K562 (cell line): ENCODE measurements around the gene GPHA2. TPM values are rescaled to one million over a fixed set of nuclear protein-coding genes. Genes with fewer than 3 reads are reported as not detected.

ENCODE experiments used
- ATAC-seq: fragments of 200-7000 bp; cut with Tn5 transposase; 3 replicates; pipeline ENCODE4 v1.9.1; 2020; ENCODE audit warnings: moderate library complexity
- BruUV-seq: library from RNA; stranded (reverse); fragments of 400-500 nt; replicated peaks from 2 replicates; lab custom pipeline; 2021; lab: Mats Ljungman, UMichigan
- CTCF ChIA-PET: fragments of 300-600 bp; formaldehyde crosslinking; extraction: SDS; loops from one replicate; lab custom pipeline; 2021; ENCODE audit warnings: low intra/inter-chr PET ratio; lab: Yijun Ruan, JAX
- POLR2A ChIA-PET: fragments of 300-600, 350-650 bp; sonication (Branson Sonifier 250); formaldehyde crosslinking; extraction: SDS; loops from one replicate; lab custom pipeline; 2021; ENCODE audit warnings: antibody characterized with exemption, inconsistent platforms; lab: Yijun Ruan, JAX
- DNase-seq, 4 experiments: peaks; one replicate each; pipeline versions ENCODE4 v3.0.0 to v3.0.0-alpha.2; 2011 to 2018; ENCODE audit warnings: low spot score in 3 of 4, mixed read lengths in 3 of 4; ENCODE audit errors: extremely low read depth in 1 of 4
- FAIRE-seq: peaks from 2 replicates; lab custom pipeline; 2011; peaks lifted over from hg19 to GRCh38; lab: Jason Lieb, UNC
- H2AFZ ChIP-seq: 2 replicates; pipeline ENCODE4 v1.6.0; 2011; ENCODE audit warnings: low read depth, low read length, control low read depth, inconsistent platforms
- H3K27ac ChIP-seq: fragments of 200-600 bp; 3 replicates; pipeline ENCODE4 v1.8.0; 2011; ENCODE audit warnings: low read depth, mild to moderate bottlenecking, control low read depth, inconsistent platforms, low read length, moderate library complexity, mixed read lengths; ENCODE audit errors: extremely low read depth
- H3K27me3 ChIP-seq, 2 experiments: fragments of 300-600 bp in 1 of 2; 2 replicates in 1 of 2; 3 replicates in 1 of 2; pipeline versions ENCODE4 v1.6.0 to v1.8.0; 2011; ENCODE audit warnings: inconsistent platforms in 2 of 2, low read length in 2 of 2, mild to moderate bottlenecking in 1 of 2, mixed read lengths in 1 of 2, moderate library complexity in 1 of 2; ENCODE audit not compliant: control insufficient read depth in 2 of 2, insufficient read depth in 2 of 2
- H3K36me3 ChIP-seq: fragments of 300-600 bp; 3 replicates; pipeline ENCODE4 v1.8.0; 2011; ENCODE audit warnings: mild to moderate bottlenecking, low read length, inconsistent platforms; ENCODE audit not compliant: control insufficient read depth, insufficient read depth
- H3K4me1 ChIP-seq, 2 experiments: fragments of 200-600 bp in 1 of 2; replicated peaks in 1 of 2; 2 replicates in 1 of 2; 3 replicates in 1 of 2; pipeline versions ENCODE4 v1.5.1 to v1.8.0; 2011; ENCODE audit warnings: inconsistent platforms in 2 of 2, low read length in 2 of 2, mild to moderate bottlenecking in 1 of 2, mixed read lengths in 1 of 2, moderate library complexity in 1 of 2; ENCODE audit not compliant: control insufficient read depth in 2 of 2, insufficient read depth in 2 of 2
- H3K4me2 ChIP-seq: 2 replicates; pipeline ENCODE4 v1.6.1; 2011; ENCODE audit warnings: low read length, control low read depth, inconsistent platforms, mixed read lengths; ENCODE audit not compliant: insufficient read depth
- H3K4me3 ChIP-seq: fragments of 200-600 bp; sonication (generic), shearing (Covaris generic); 2 replicates; pipeline ENCODE4 v1.5.1; 2016; ENCODE audit warnings: control low read depth, inconsistent platforms
- H3K79me2 ChIP-seq: fragments of 200-600 bp; 3 replicates; pipeline ENCODE4 v1.8.0; 2011; ENCODE audit warnings: low read length, inconsistent platforms; ENCODE audit not compliant: control insufficient read depth, insufficient read depth
- H3K9ac ChIP-seq, 2 experiments: 2 replicates each; pipeline versions ENCODE4 v1.6.0 to v1.6.1; 2011; ENCODE audit warnings: low read depth in 2 of 2, low read length in 2 of 2, control low read depth in 1 of 2, inconsistent platforms in 1 of 2, mild to moderate bottlenecking in 1 of 2, mixed read lengths in 1 of 2; ENCODE audit not compliant: insufficient read depth in 1 of 2
- H3K9me1 ChIP-seq: one replicate; pipeline ENCODE4 v1.6.0; 2011; ENCODE audit warnings: inconsistent platforms, mild to moderate bottlenecking, low read length, moderate library complexity; ENCODE audit not compliant: control insufficient read depth, insufficient read depth
- H3K9me3 ChIP-seq: replicated peaks from 2 replicates; pipeline ENCODE4 v1.5.1; 2011; ENCODE audit warnings: low read depth, low read length, inconsistent platforms; ENCODE audit not compliant: control insufficient read depth, insufficient read depth
- H4K20me1 ChIP-seq: replicated peaks from 2 replicates; pipeline ENCODE4 v1.6.1; 2011; ENCODE audit warnings: low read length, inconsistent platforms, mixed read lengths; ENCODE audit not compliant: control insufficient read depth, insufficient read depth
- BCOR ChIP-seq: fragments of 450-650 bp; IDR thresholded peaks from 2 replicates; pipeline ENCODE4 v1.6.1; 2016
- CBX1 ChIP-seq: sonication (generic); IDR thresholded peaks from 2 replicates; pipeline ENCODE4 v1.6.1; 2016; ENCODE audit warnings: antibody characterized with exemption, low read depth, mild to moderate bottlenecking
- EZH2 ChIP-seq: IDR thresholded peaks from 2 replicates; pipeline ENCODE4 v1.6.1; 2012; ENCODE audit warnings: low read depth, mild to moderate bottlenecking, inconsistent platforms, low read length, borderline replicate concordance
- MBD2 ChIP-seq: sonication (generic); IDR thresholded peaks from 2 replicates; pipeline ENCODE4 v1.6.1; 2016; ENCODE audit warnings: low read depth, borderline replicate concordance
- MTA3 ChIP-seq: fragments of 450-650 bp; formaldehyde crosslinking; IDR thresholded peaks from 2 replicates; pipeline ENCODE4 v1.6.1; 2017; ENCODE audit warnings: mild to moderate bottlenecking, borderline replicate concordance
- RBFOX2 ChIP-seq: fragments of 200-400 bp; formaldehyde crosslinking; IDR thresholded peaks from 2 replicates; pipeline ENCODE4 v1.6.1; 2017; ENCODE audit warnings: low read depth, mild to moderate bottlenecking, low read length, moderate library complexity
- RBM22 ChIP-seq: fragments of 200-400 bp; formaldehyde crosslinking; IDR thresholded peaks from 2 replicates; pipeline ENCODE4 v1.6.1; 2018; ENCODE audit warnings: low read length, low read depth; ENCODE audit not compliant: poor library complexity, severe bottlenecking
- SMARCB1 ChIP-seq: IDR thresholded peaks from 2 replicates; pipeline ENCODE4 v1.6.1; 2011; ENCODE audit warnings: improper control_type of control experiment, low read depth; ENCODE audit not compliant: insufficient read length
- TAL1 ChIP-seq: fragments of 450-650 bp; IDR thresholded peaks from 2 replicates; pipeline ENCODE4 v1.6.1; 2016; ENCODE audit warnings: mild to moderate bottlenecking
- TGIF2 ChIP-seq: sonication (generic); formaldehyde crosslinking; IDR thresholded peaks from 2 replicates; pipeline ENCODE4 v1.8.1; 2022; ENCODE audit warnings: mild to moderate bottlenecking, missing genetic modification reagents, moderate library complexity
- U2AF2 ChIP-seq: fragments of 200-400 bp; formaldehyde crosslinking; optimal IDR thresholded peaks from 2 replicates; pipeline ENCODE3; 2017; ENCODE audit warnings: low read depth, mild to moderate bottlenecking, low read length
- USF1 ChIP-seq: sonication (generic); formaldehyde crosslinking; IDR thresholded peaks from 2 replicates; pipeline ENCODE4 v1.9.0; 2022; ENCODE audit warnings: mild to moderate bottlenecking, missing genetic modification reagents
- ZBTB17 ChIP-seq: fragments of 450-650 bp; formaldehyde crosslinking; IDR thresholded peaks from 2 replicates; pipeline ENCODE4 v1.4.0; 2020; ENCODE audit warnings: mild to moderate bottlenecking
- ZBTB34 ChIP-seq: fragments of 250-450 bp; sonication (Bioruptor Pico); IDR thresholded peaks from 2 replicates; pipeline ENCODE4 v1.8.0; 2021; ENCODE audit warnings: mild to moderate bottlenecking, moderate library complexity
- ZHX1 ChIP-seq: fragments of 150-350 bp; conservative IDR thresholded peaks from 2 replicates; pipeline ENCODE4 v1.6.1; 2014; ENCODE audit warnings: low read length
- ZNF133 ChIP-seq: fragments of 250-450 bp; sonication (Bioruptor Pico); IDR thresholded peaks from 2 replicates; pipeline ENCODE4 v1.4.0; 2020; ENCODE audit warnings: mild to moderate bottlenecking
- ZNF445 ChIP-seq: fragments of 250-450 bp; sonication (Bioruptor Pico); IDR thresholded peaks from 2 replicates; pipeline ENCODE4 v1.4.0; 2020; ENCODE audit warnings: low read depth, mild to moderate bottlenecking, moderate library complexity
- WGBS: fragments of 100-300 bp; shearing (Covaris generic); methylation state at CpG from one replicate; pipeline ENCODE4 v1.1.6; 2016; ENCODE audit warnings: low coverage, mixed read lengths; ENCODE audit not compliant: insufficient coverage; ENCODE audit errors: missing lambda C conversion rate; 5-methylcytosine and 5-hydroxymethylcytosine counted together
- in situ Hi-C: fragments of 300-500 bp; cut with MboI; formaldehyde crosslinking; loops from 4 replicates; pipeline ENCODE4 v1.15.0; 2018; ENCODE audit warnings: inconsistent platforms, mixed read lengths
- intact Hi-C: fragments of 100-400 bp; cut with micrococcal nuclease; formaldehyde crosslinking; loops from 2 replicates; pipeline ENCODE4 v1.14.2; 2022
- polyA plus RNA-seq, 8 experiments: library from polyadenylated mRNA; depleted of rRNA in 4 of 8; stranded (reverse) in 5 of 8; unstranded in 3 of 8; fragments of >200 nt; fragmentation: Nextera tagmentation in 2 of 8; fragmentation: Illumina TruSeq in 1 of 8; extraction: Ambion mirVana in 2 of 8; extraction: Trizol in 1 of 8; gene quantifications; 2 replicates each; pipeline versions ENCODE4 v1.2.1 to v1.2.3, GENCODE V29; 2011 to 2014; ENCODE audit warnings: inconsistent platforms in 1 of 8, missing spikeins in 1 of 8
- total RNA-seq, 7 experiments: library from RNA; depleted of rRNA in 6 of 7; stranded (reverse); fragments of >200 nt in 6 of 7; fragmentation: Illumina TruSeq in 2 of 7; extraction: Trizol in 2 of 7; gene quantifications; 2 replicates each; pipeline versions ENCODE4 v1.2.1 to v1.2.3, GENCODE V29; 2011 to 2021; ENCODE audit warnings: low replicate concordance in 1 of 7

GPHA2 gene
- total and polyA plus RNA-seq, 9 of the 15 experiments (the other 6 are each of a cell fraction or from before 2014, with no cell fraction given) = 0.17 to 0.22 TPM; not detected in 7

- peak; percentile 100 for FAIRE-seq
- Histone ChIP-seq H3K79me2 (no peaks in the 10 kb centered on the region), H3K36me3 (no peaks in the 10 kb centered on the region), H4K20me1 (no peaks in the 10 kb centered on the region), H3K9me1 (no peaks in the 10 kb centered on the region), H3K4me3 (no peak overlapping the region; the same call in 1 of the 2 replicates), H3K9me3 (no peaks in the 10 kb centered on the region), H3K4me2 (peak overlapping the region; percentile 91), H3K27ac (peak overlapping the region; percentile 82), H2AFZ (peak overlapping the region; percentile 64; the same call in 1 of the 2 replicates), H3K27me3 (no peaks in the 10 kb centered on the region), H3K4me1 (peaks cover 44 to 86% of the 10 kb centered on the region in 2 experiments), H3K9ac (peak overlapping the region; percentile 70 to 86; a peak in 3 of 4 replicates)
- intact Hi-C loops (loop anchor here (1.0 to 10.0 kb wide), 5 partner anchors 18 to 226 kb away; partner anchors contain the start of genes ATG2A, SF1, TM7SF2 and ZNHIT2), in situ Hi-C loops (no loop called here)
- ChIA-PET CTCF (no interaction called here), POLR2A (interaction anchor here (0.6 to 3.4 kb wide), 5 partner anchors 11 to 89 kb away, joined by 4 to 28 read pairs (median 5); partner anchors contain the start of gene EHD1)
- WGBS = 2% methylated on average over 9 of the region's 9 CpGs
- peak; percentile 92 to 98 (median 95) for DNase-seq
- ATAC-seq = peak; percentile 79
- no TSS peak for BruUV-seq
- TF ChIP-seq ZBTB34 (CRISPR knock-in tag) = no peak
- no peak for TF ChIP-seq TGIF2 (CRISPR knock-in tag)
- TF ChIP-seq RBM22 = no peak
- TF ChIP-seq BCOR = peak; percentile 94
- peak; percentile 96; the same call in 1 of the 2 replicates for TF ChIP-seq MTA3
- TF ChIP-seq ZNF445 (CRISPR knock-in tag) = no peak
- no peak for TF ChIP-seq U2AF2
- 0 out of 2 replicates have a peak, but pooled peaks have one; percentile 32 for TF ChIP-seq USF1
- 0 out of 2 replicates have a peak, but pooled peaks have one; percentile 21 for TF ChIP-seq CBX1
- no peak for TF ChIP-seq EZH2
- peak; percentile 91 for TF ChIP-seq MBD2
- no peak for TF ChIP-seq ZHX1
- TF ChIP-seq ZBTB17 (CRISPR knock-in tag) = peak; percentile 77; the same call in 1 of the 2 replicates
- TF ChIP-seq ZNF133 (CRISPR knock-in tag) = no peak
- TF ChIP-seq SMARCB1 = peak; percentile 26
- peak; percentile 32; the same call in 1 of the 2 replicates for TF ChIP-seq RBFOX2
- TF ChIP-seq TAL1 = peak; percentile 99
These were observed 46.8 kb downstream of the GPHA2 start for GRCh38 chr11:64888729-64889511.
